ENCODE measurements around the gene FBXL20. TPM values are rescaled to one million over a fixed set of nuclear protein-coding genes. Genes with fewer than 3 reads are reported as not detected.
A peak's percentile ranks its signal among the peaks of the same experiment; 100 is the strongest.

Gene FBXL20
- total RNA-seq, 1 donor, result 16.0 TPM

GRCh38 chr17:39361064-39361463 lies 40.4 kb downstream of the FBXL20 start:
- TF ChIP-seq, protein P1, sequence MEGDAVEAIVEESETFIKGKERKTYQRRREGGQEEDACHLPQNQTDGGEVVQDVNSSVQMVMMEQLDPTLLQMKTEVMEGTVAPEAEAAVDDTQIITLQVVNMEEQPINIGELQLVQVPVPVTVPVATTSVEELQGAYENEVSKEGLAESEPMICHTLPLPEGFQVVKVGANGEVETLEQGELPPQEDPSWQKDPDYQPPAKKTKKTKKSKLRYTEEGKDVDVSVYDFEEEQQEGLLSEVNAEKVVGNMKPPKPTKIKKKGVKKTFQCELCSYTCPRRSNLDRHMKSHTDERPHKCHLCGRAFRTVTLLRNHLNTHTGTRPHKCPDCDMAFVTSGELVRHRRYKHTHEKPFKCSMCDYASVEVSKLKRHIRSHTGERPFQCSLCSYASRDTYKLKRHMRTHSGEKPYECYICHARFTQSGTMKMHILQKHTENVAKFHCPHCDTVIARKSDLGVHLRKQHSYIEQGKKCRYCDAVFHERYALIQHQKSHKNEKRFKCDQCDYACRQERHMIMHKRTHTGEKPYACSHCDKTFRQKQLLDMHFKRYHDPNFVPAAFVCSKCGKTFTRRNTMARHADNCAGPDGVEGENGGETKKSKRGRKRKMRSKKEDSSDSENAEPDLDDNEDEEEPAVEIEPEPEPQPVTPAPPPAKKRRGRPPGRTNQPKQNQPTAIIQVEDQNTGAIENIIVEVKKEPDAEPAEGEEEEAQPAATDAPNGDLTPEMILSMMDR (IDR thresholded peaks at IDR 0.05; ENCODE audit: insufficient read depth, low read depth, low read length), result no peak
- no peak overlapping the region for H3K4me3 ChIP-seq (ENCODE audit: low read depth, low read length)
- DNase-seq (ENCODE audit: low read depth), result no peak

DNA sequence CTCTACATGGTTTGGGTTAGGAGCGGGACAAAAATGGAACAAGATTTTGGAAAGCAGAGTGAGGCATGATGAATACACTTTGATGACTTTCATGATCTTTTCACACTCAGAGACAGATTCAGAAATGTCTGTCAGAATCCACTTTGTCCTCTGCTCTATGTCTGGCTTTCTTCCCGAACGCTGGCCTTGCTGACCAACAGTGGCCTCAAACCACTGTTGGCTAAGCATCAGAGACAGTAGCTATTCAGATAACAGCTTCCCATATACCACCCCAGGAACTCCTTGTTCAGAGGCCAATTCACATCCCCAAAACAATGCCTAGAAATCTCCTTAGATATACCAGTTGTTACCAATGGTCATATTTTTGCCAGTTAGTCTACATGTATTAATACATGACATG lies 40.9 kb downstream of the FBXL20 start:
- TF ChIP-seq, protein P1 (IDR thresholded peaks at IDR 0.05; ENCODE audit: insufficient read depth, low read depth, low read length), result no peak
- DNase-seq (ENCODE audit: low read depth), result no peak
- H3K4me3 ChIP-seq (ENCODE audit: low read depth, low read length), result no peak overlapping the region

DNA sequence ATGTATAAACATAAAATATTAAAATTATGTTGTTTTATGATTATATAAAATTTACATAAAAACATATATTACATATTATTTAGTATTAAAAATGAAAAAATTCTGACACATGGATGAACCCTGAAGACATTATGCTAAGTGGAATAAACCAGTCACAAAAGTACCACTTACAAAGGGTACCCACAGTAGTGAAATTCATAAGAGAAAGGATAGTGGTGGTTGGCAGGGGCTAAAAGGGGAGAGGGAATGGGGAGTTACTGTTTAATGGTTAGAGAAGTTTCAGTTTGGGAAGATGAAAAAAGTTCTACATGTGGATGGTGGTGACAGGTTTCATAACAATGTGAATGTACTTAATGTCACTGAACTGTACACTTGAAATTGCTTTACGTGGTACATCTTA lies 41.4 kb downstream of the FBXL20 start:
- H3K4me3 ChIP-seq (ENCODE audit: low read depth, low read length), result no peak overlapping the region
- DNase-seq (ENCODE audit: low read depth), result no peak

GRCh38 chr17:39357986-39358385 lies 43.4 kb downstream of the FBXL20 start:
- DNase-seq (ENCODE audit: low read depth), result no peak
- H3K4me3 ChIP-seq (ENCODE audit: low read depth, low read length), result no peak overlapping the region
- TF ChIP-seq, protein P1 (IDR thresholded peaks at IDR 0.05; ENCODE audit: insufficient read depth, low read depth, low read length), result no peak

More for the DNA sequence above, 41.4 kb downstream of the FBXL20 start:
- TF ChIP-seq, protein P1 (IDR thresholded peaks at IDR 0.05; ENCODE audit: insufficient read depth, low read depth, low read length), result no peak

- no peak overlapping the region for H3K4me3 ChIP-seq (ENCODE audit: low read depth, low read length)
- TF ChIP-seq, protein P1 (IDR thresholded peaks at IDR 0.05; ENCODE audit: insufficient read depth, low read depth, low read length), result no peak
- DNase-seq (ENCODE audit: low read depth), result no peak
Observed at GRCh38 chr17:39357488-39357887, 43.9 kb downstream of the FBXL20 start.

DNA sequence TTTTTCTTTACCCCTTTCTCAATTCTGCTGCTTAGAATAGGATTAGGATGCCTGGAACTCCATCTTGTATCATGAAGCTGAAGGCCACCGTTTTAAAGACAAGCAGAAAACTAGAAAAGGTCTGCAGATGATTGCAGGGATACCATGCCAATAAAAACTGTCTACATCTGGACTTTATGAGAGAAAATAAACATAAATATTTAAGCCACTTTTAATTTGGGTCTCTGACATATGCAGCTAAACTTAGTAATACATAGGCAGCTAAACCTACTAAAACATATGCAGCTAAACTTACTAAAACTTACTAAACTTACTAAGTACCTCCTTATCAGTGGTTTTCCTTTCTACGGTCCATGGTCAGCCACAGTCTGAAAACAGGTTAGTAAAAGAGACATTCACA lies 48.4 kb downstream of the FBXL20 start:
- TF ChIP-seq, protein P1 (IDR thresholded peaks at IDR 0.05; ENCODE audit: insufficient read depth, low read depth, low read length), result no peak
- no peak overlapping the region for H3K4me3 ChIP-seq (ENCODE audit: low read depth, low read length)
- peak; percentile 24 for DNase-seq (ENCODE audit: low read depth)

GRCh38 chr17:39352511-39352910 lies 48.9 kb downstream of the FBXL20 start:
- DNase-seq (ENCODE audit: low read depth), result no peak
- TF ChIP-seq, protein P1 (IDR thresholded peaks at IDR 0.05; ENCODE audit: insufficient read depth, low read depth, low read length), result peak; percentile 18

More at GRCh38 chr17:39352511-39352910, 48.9 kb downstream of the FBXL20 start:
- H3K4me3 ChIP-seq (ENCODE audit: low read depth, low read length), result no peak overlapping the region

Measured in fibroblast of villous mesenchyme (primary cell).